GM04503 (cell line): ENCODE data around the gene NEGR1.

Experiments used
- DNase-seq: peaks from one replicate; pipeline ENCODE4 v3.0.0-alpha.2; 2012; ENCODE audit warnings: low read depth

The NEGR1 gene

GRCh38 chr1:71350805-71351204, 931.5 kb downstream of the NEGR1 start:
- no peak for DNase-seq

- DNase-seq = no peak
Measured at GRCh38 chr1:71350330-71350729, 932.0 kb downstream of the NEGR1 start.
